ENCODE results near the gene SLC16A2.
A peak's percentile ranks its signal among the peaks of the same experiment; 100 is the strongest.
"Not testable (repeated sequence)": the region's sequence is repeated elsewhere in the genome, so short reads cannot be mapped to it uniquely, and the experiment has no call there.

Gene SLC16A2

GRCh38 chrX:74446876-74447275 lies 25.6 kb downstream of the SLC16A2 start:
- DNase-seq: no peak

- DNase-seq: no peak
Measured at GRCh38 chrX:74448669-74449068, 27.4 kb downstream of the SLC16A2 start.

- peak; percentile 9 to 64 (median 18) for DNase-seq
Measured at GRCh38 chrX:74449322-74449936, 28.1 kb downstream of the SLC16A2 start.

GRCh38 chrX:74449937-74450330 lies 28.6 kb downstream of the SLC16A2 start:
- no peak for DNase-seq

- no peak for DNase-seq
Measured at GRCh38 chrX:74450803-74451449, 29.6 kb downstream of the SLC16A2 start.

GRCh38 chrX:74451450-74452198 lies 30.3 kb downstream of the SLC16A2 start:
- no peak for DNase-seq

- DNase-seq: no peak
Measured at GRCh38 chrX:74452199-74452481, 30.8 kb downstream of the SLC16A2 start.

GRCh38 chrX:74453178-74453577 lies 31.9 kb downstream of the SLC16A2 start:
- DNase-seq: no peak

- DNase-seq: not testable (repeated sequence)
Measured at GRCh38 chrX:74454233-74454632, 32.9 kb downstream of the SLC16A2 start.

GRCh38 chrX:74458736-74459135 lies 37.4 kb downstream of the SLC16A2 start:
- DNase-seq: no peak

GRCh38 chrX:74461384-74461783 lies 40.1 kb downstream of the SLC16A2 start:
- no peak for DNase-seq

GRCh38 chrX:74464722-74465121 lies 43.4 kb downstream of the SLC16A2 start:
- DNase-seq: no peak

- DNase-seq: no peak
Measured at GRCh38 chrX:74465424-74465823, 44.1 kb downstream of the SLC16A2 start.

GRCh38 chrX:74467656-74468055 lies 46.4 kb downstream of the SLC16A2 start:
- no peak for DNase-seq

GRCh38 chrX:74473116-74473515 lies 51.8 kb downstream of the SLC16A2 start:
- DNase-seq: not testable (repeated sequence)

- no peak for DNase-seq
Measured at GRCh38 chrX:74490247-74490646, 69.0 kb downstream of the SLC16A2 start.

GRCh38 chrX:74492720-74493201 lies 71.5 kb downstream of the SLC16A2 start:
- peak in 2 of 3 experiments; percentile 68 to 93 for DNase-seq

- DNase-seq: peak in 2 of 3 experiments; percentile 34 to 76
Measured at GRCh38 chrX:74493806-74494205, 72.5 kb downstream of the SLC16A2 start.

- no peak for DNase-seq
Measured at GRCh38 chrX:74498924-74499323, 77.6 kb downstream of the SLC16A2 start.

GRCh38 chrX:74500067-74500466 lies 78.8 kb downstream of the SLC16A2 start:
- no peak for DNase-seq

GRCh38 chrX:74500555-74500954 lies 79.3 kb downstream of the SLC16A2 start:
- DNase-seq: no peak

- peak in 1 of 3 experiments; percentile 53 for DNase-seq
Measured at GRCh38 chrX:74505437-74505836, 84.1 kb downstream of the SLC16A2 start.

- DNase-seq: no peak
Measured at GRCh38 chrX:74506317-74507115, 85.2 kb downstream of the SLC16A2 start.
